Endothelial cell of umbilical vein (primary cell): ENCODE results near the gene HCRT. TPM values are rescaled to one million over a fixed set of nuclear protein-coding genes. Genes with fewer than 3 reads are reported as not detected.

Source experiments
- BruUV-seq: library from RNA; stranded (reverse); fragments of 400-500 nt; replicated peaks from 2 replicates; lab custom pipeline; 2021; lab: Mats Ljungman, UMichigan
- CTCF ChIA-PET: fragments of 300-600, 350-600 bp; sonication (Branson Sonifier 250); formaldehyde crosslinking; loops from one replicate; lab custom pipeline; 2021; ENCODE audit warnings: antibody characterized with exemption, inconsistent platforms; lab: Charles Lee
- POLR2A ChIA-PET: fragments of 300-600, 350-600 bp; sonication (Branson Sonifier 250); formaldehyde crosslinking; loops from one replicate; lab custom pipeline; 2021; ENCODE audit warnings: antibody characterized with exemption, inconsistent platforms; lab: Charles Lee
- DNase-seq: peaks from one replicate; pipeline ENCODE4 v3.0.0-alpha.2; 2011; ENCODE audit warnings: low read depth, low spot score
- FAIRE-seq: peaks from 2 replicates; lab custom pipeline; 2011; peaks lifted over from hg19 to GRCh38; lab: Jason Lieb, UNC
- H2AFZ ChIP-seq: 2 replicates; pipeline ENCODE4 v1.6.0; 2012; ENCODE audit warnings: low read depth, low read length, control low read depth, inconsistent platforms
- H3K27ac ChIP-seq: 2 replicates; pipeline ENCODE4 v1.5.1; 2011; ENCODE audit warnings: low read depth, mild to moderate bottlenecking, control low read depth, low read length, moderate library complexity; ENCODE audit not compliant: insufficient read depth
- H3K27me3 ChIP-seq, 2 experiments: 2 replicates each; pipeline versions ENCODE4 v1.6.0 to v1.6.1; 2011; ENCODE audit warnings: low read length in 2 of 2, mixed read lengths in 1 of 2; ENCODE audit not compliant: control insufficient read depth in 2 of 2, insufficient read depth in 2 of 2
- H3K36me3 ChIP-seq, 2 experiments: 2 replicates in 1 of 2; 3 replicates in 1 of 2; pipeline ENCODE4 v1.5.1; 2011; ENCODE audit warnings: low read length in 2 of 2, mild to moderate bottlenecking in 1 of 2, moderate library complexity in 1 of 2; ENCODE audit not compliant: control insufficient read depth in 2 of 2, insufficient read depth in 2 of 2; ENCODE audit errors: extremely low read depth in 1 of 2
- H3K4me1 ChIP-seq: 3 replicates; pipeline ENCODE4 v1.5.1; 2011; ENCODE audit warnings: mild to moderate bottlenecking, low read length; ENCODE audit not compliant: control insufficient read depth, insufficient read depth; ENCODE audit errors: extremely low read depth
- H3K4me2 ChIP-seq: 2 replicates; pipeline ENCODE4 v1.6.1; 2011; ENCODE audit warnings: low read length, control low read depth, mixed read lengths; ENCODE audit not compliant: insufficient read depth
- H3K4me3 ChIP-seq, 3 experiments: fragments of 200-600 bp in 1 of 3; sonication (generic), shearing (Covaris generic) in 1 of 3; replicated peaks in 1 of 3; 2 replicates each; pipeline ENCODE4 v1.5.1; 2011 to 2016; ENCODE audit warnings: control low read depth in 3 of 3, low read length in 3 of 3, mild to moderate bottlenecking in 2 of 3, inconsistent platforms in 1 of 3, low read depth in 1 of 3, moderate library complexity in 1 of 3; ENCODE audit not compliant: insufficient read depth in 1 of 3
- H3K79me2 ChIP-seq: 2 replicates; pipeline ENCODE4 v1.6.0; 2012; ENCODE audit warnings: low read length, inconsistent platforms; ENCODE audit not compliant: control insufficient read depth, insufficient read depth
- H3K9ac ChIP-seq: replicated peaks from 2 replicates; pipeline ENCODE3; 2011; ENCODE audit warnings: low read length, control low read depth; ENCODE audit not compliant: insufficient read depth; ENCODE audit errors: extremely low read depth
- H3K9me1 ChIP-seq: replicated peaks from 3 replicates; pipeline ENCODE4 v1.6.0; 2011; ENCODE audit warnings: mild to moderate bottlenecking, low read length; ENCODE audit not compliant: control insufficient read depth, insufficient read depth; ENCODE audit errors: extremely low read depth
- H3K9me3 ChIP-seq: replicated peaks from 2 replicates; pipeline ENCODE4 v1.5.1; 2012; ENCODE audit warnings: low read length, inconsistent platforms; ENCODE audit not compliant: control insufficient read depth, insufficient read depth
- H4K20me1 ChIP-seq: replicated peaks from 2 replicates; pipeline ENCODE3; 2011; ENCODE audit warnings: mild to moderate bottlenecking, low read length; ENCODE audit not compliant: control insufficient read depth, insufficient read depth; ENCODE audit errors: extremely low read depth
- EZH2 ChIP-seq: IDR thresholded peaks from 2 replicates; pipeline ENCODE4 v1.6.1; 2012; ENCODE audit warnings: borderline replicate concordance, low read depth, mild to moderate bottlenecking, moderate library complexity, low read length, inconsistent platforms; ENCODE audit not compliant: severe bottlenecking
- FOS ChIP-seq: IDR thresholded peaks from 2 replicates; pipeline ENCODE4 v1.6.1; 2011; ENCODE audit warnings: mild to moderate bottlenecking, low read length, moderate library complexity, borderline replicate concordance; ENCODE audit not compliant: insufficient read depth
- GATA2 ChIP-seq: IDR thresholded peaks from 2 replicates; pipeline ENCODE4 v1.7.0; 2011; ENCODE audit warnings: low read depth, mild to moderate bottlenecking, moderate library complexity, mixed read lengths, low read length; ENCODE audit not compliant: insufficient read length, insufficient read depth
- JUN ChIP-seq: IDR thresholded peaks from 2 replicates; pipeline ENCODE4 v1.6.1; 2011; ENCODE audit warnings: borderline replicate concordance, low read depth; ENCODE audit not compliant: insufficient read length, insufficient read depth
- MYC ChIP-seq: IDR thresholded peaks from one replicate; pipeline ENCODE4 v1.6.1; 2011; ENCODE audit warnings: mild to moderate bottlenecking, low read depth, low read length
- POLR2A ChIP-seq: IDR thresholded peaks from 2 replicates; pipeline ENCODE4 v1.6.1; 2012; ENCODE audit warnings: low read depth, mild to moderate bottlenecking, control low read depth, low read length
- POLR2AphosphoS5 ChIP-seq: IDR thresholded peaks from 2 replicates; pipeline ENCODE4 v1.6.1; 2012; ENCODE audit warnings: low read depth, mild to moderate bottlenecking, control low read depth, low read length, moderate library complexity; ENCODE audit not compliant: insufficient read depth
- dilution Hi-C: fragments of 300-500 bp; cut with MboI; formaldehyde crosslinking; loops from one replicate; pipeline ENCODE4 v1.15.0; 2019; ENCODE audit warnings: low sequenced_read_pairs; ENCODE audit not compliant: extremely low pct_ligation_motif_present
- intact Hi-C: fragments of 100-400 bp; cut with micrococcal nuclease; formaldehyde crosslinking; loops from one replicate; pipeline ENCODE4 v1.10.0; 2022
- polyA plus RNA-seq, 4 experiments: library from polyadenylated mRNA; depleted of rRNA in 3 of 4; stranded (reverse) in 3 of 4; unstranded in 1 of 4; fragments of >200 nt; gene quantifications; 2 replicates each; pipeline versions ENCODE4 v1.2.1 to v1.2.3, GENCODE V29; 2011 to 2012; ENCODE audit warnings: missing spikeins in 1 of 4
- total RNA-seq: library from RNA; stranded (reverse); gene quantifications from 2 replicates; pipeline ENCODE4 v1.2.3, GENCODE V29; 2021
- TF ChIP-seq, protein P1 (sequence below): IDR thresholded peaks from 2 replicates; pipeline ENCODE4 v1.6.1; 2011; ENCODE audit not compliant: insufficient read depth, insufficient read length
- TF ChIP-seq, protein P2 (sequence below), 2 donors: IDR thresholded peaks; 1 replicate in 1 of 2; 2 replicates in 1 of 2; pipeline ENCODE4 v1.5.1; 2011; ENCODE audit warnings: low read length in 2 of 2, mild to moderate bottlenecking in 2 of 2, moderate library complexity in 2 of 2, control low read depth in 1 of 2, inconsistent platforms in 1 of 2, low read depth in 1 of 2; ENCODE audit not compliant: insufficient read depth in 1 of 2; ENCODE audit errors: extremely low read depth in 1 of 2

Gene HCRT
- total and polyA plus RNA-seq, 2 donors (not counting 3 experiments of a cell fraction or from before 2014, with no cell fraction given), result not detected

DNA sequence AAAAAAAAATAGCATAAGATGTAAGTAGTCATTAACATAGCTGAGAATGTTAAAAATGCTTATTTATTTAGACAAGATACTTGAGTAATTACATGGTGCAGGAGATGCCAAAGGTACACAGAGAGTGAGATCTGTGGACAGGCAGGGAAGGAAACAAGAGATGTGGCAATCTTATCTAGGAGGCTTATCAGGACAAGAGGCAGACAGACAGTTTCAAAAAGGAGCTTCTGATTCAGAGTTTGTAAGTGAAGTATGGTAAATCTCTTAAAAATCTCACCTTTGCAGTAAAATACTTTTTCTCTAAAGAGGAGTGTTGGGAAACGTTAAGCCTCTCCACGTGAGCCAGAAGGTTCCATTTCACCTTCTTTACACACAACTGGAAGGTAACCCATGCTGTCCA lies 28.9 kb upstream of the HCRT start:
- Histone ChIP-seq H3K27ac (no peak overlapping the region), H3K4me2 (no peak overlapping the region), H3K79me2 (no peaks in the 10 kb centered on the region), H4K20me1 (no peaks in the 10 kb centered on the region), H3K9ac (no peak overlapping the region), H3K36me3 (peaks cover 16 to 17% of the 10 kb centered on the region in 2 experiments), H3K9me1 (no peaks in the 10 kb centered on the region), H3K9me3 (no peaks in the 10 kb centered on the region), H3K27me3 (no peaks in the 10 kb centered on the region), H2AFZ (no peak overlapping the region), H3K4me3 (no peak overlapping the region), H3K4me1 (no peaks in the 10 kb centered on the region)
- intact Hi-C loops, result no loop called here
- dilution Hi-C loops, result no loop called here
- TF ChIP-seq MYC, result no peak
- TF ChIP-seq FOS, result no peak
- no peak for TF ChIP-seq GATA2
- TF ChIP-seq, protein P1, sequence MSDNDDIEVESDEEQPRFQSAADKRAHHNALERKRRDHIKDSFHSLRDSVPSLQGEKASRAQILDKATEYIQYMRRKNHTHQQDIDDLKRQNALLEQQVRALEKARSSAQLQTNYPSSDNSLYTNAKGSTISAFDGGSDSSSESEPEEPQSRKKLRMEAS, result no peak
- TF ChIP-seq JUN, result no peak
- TF ChIP-seq EZH2, result no peak
- TF ChIP-seq POLR2A, result no peak
- no peak for TF ChIP-seq POLR2AphosphoS5
- TF ChIP-seq, protein P2, sequence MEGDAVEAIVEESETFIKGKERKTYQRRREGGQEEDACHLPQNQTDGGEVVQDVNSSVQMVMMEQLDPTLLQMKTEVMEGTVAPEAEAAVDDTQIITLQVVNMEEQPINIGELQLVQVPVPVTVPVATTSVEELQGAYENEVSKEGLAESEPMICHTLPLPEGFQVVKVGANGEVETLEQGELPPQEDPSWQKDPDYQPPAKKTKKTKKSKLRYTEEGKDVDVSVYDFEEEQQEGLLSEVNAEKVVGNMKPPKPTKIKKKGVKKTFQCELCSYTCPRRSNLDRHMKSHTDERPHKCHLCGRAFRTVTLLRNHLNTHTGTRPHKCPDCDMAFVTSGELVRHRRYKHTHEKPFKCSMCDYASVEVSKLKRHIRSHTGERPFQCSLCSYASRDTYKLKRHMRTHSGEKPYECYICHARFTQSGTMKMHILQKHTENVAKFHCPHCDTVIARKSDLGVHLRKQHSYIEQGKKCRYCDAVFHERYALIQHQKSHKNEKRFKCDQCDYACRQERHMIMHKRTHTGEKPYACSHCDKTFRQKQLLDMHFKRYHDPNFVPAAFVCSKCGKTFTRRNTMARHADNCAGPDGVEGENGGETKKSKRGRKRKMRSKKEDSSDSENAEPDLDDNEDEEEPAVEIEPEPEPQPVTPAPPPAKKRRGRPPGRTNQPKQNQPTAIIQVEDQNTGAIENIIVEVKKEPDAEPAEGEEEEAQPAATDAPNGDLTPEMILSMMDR (IDR thresholded peaks at IDR 0.05; ENCODE audit: extremely low read depth in 1 of 2, insufficient read depth in 1 of 2, low read depth in 1 of 2, low read length in 2 of 2), result no peak
- ChIA-PET POLR2A (no interaction called here), CTCF (interaction anchor here (3.3 kb wide), 1 partner anchor 8 kb away, joined by 18 read pairs; no protein-coding TSS in a partner anchor)
- BruUV-seq, result no TSS peak
- FAIRE-seq (no peak), DNase-seq (no peak)
